PC-3 (cell line): Measurements from ENCODE around the gene PSMG3. TPM values are rescaled to one million over a fixed set of nuclear protein-coding genes. Genes with fewer than 3 reads are reported as not detected.

ENCODE experiments used
- ATAC-seq: fragments of 200-7000 bp; cut with Tn5 transposase; 2 replicates; pipeline ENCODE4 v1.9.1; 2020; ENCODE audit warnings: mild to moderate bottlenecking, moderate library complexity
- BruUV-seq: library from RNA; stranded (reverse); fragments of 400-500 nt; replicated peaks from 2 replicates; lab custom pipeline; 2021; lab: Mats Ljungman, UMichigan
- CTCF ChIA-PET: fragments of 300-600 bp; sonication (Branson Sonifier 250); formaldehyde crosslinking; loops from one replicate; lab custom pipeline; 2022; ENCODE audit warnings: antibody characterized with exemption; lab: Charles Lee
- POLR2A ChIA-PET: fragments of 300-600 bp; sonication (Branson Sonifier 250); formaldehyde crosslinking; loops from one replicate; lab custom pipeline; 2022; ENCODE audit warnings: antibody characterized with exemption; ENCODE audit not compliant: unreplicated experiment; lab: Charles Lee
- DNase-seq: peaks from one replicate; pipeline ENCODE4 v3.0.0-alpha.2; 2015
- H2AFZ ChIP-seq: fragments of 300-600 bp; sonication (generic); 2 replicates; pipeline ENCODE4 v1.6.0; 2016; ENCODE audit warnings: antibody characterized with exemption, low read length
- H3F3A ChIP-seq: fragments of 300-600 bp; sonication (generic); one replicate; pipeline ENCODE4 v1.6.0; 2017; ENCODE audit warnings: antibody characterized with exemption, low read length, control low read depth, mild to moderate bottlenecking; ENCODE audit not compliant: unreplicated experiment
- H3K27ac ChIP-seq: fragments of 300-600 bp; sonication (generic); 2 replicates; pipeline ENCODE4 v1.5.1; 2016; ENCODE audit warnings: mild to moderate bottlenecking, low read length
- H3K27me3 ChIP-seq: fragments of 300-600 bp; sonication (generic); 2 replicates; pipeline ENCODE4 v1.6.1; 2016; ENCODE audit warnings: low read length, mixed read lengths
- H3K36me3 ChIP-seq: fragments of 300-600 bp; sonication (generic); 2 replicates; pipeline ENCODE4 v1.6.1; 2016; ENCODE audit warnings: low read depth, mixed run types, low read length, mixed read lengths
- H3K4me1 ChIP-seq: fragments of 300-600 bp; sonication (generic); 2 replicates; pipeline ENCODE4 v1.5.1; 2016; ENCODE audit warnings: low read length; ENCODE audit not compliant: insufficient read depth
- H3K4me2 ChIP-seq: fragments of 300-600 bp; sonication (generic); 2 replicates; pipeline ENCODE4 v1.6.0; 2016; ENCODE audit warnings: low read length
- H3K4me3 ChIP-seq: fragments of 300-600 bp; sonication (generic); 2 replicates; pipeline ENCODE4 v1.5.1; 2016; ENCODE audit warnings: mild to moderate bottlenecking, low read length, mixed read lengths
- H3K79me2 ChIP-seq: fragments of 300-600 bp; sonication (generic); 2 replicates; pipeline ENCODE4 v1.6.1; 2017; ENCODE audit warnings: low read length, mixed read lengths
- H3K9ac ChIP-seq: fragments of 300-600 bp; sonication (generic); 2 replicates; pipeline ENCODE4 v1.6.0; 2016; ENCODE audit warnings: mild to moderate bottlenecking, low read length
- H3K9me2 ChIP-seq: fragments of 300-600 bp; sonication (generic); replicated peaks from 2 replicates; pipeline ENCODE4 v1.6.1; 2016; ENCODE audit warnings: mixed run types, low read length, mixed read lengths
- H3K9me3 ChIP-seq: fragments of 300-600 bp; sonication (generic); 2 replicates; pipeline ENCODE4 v1.6.1; 2016; ENCODE audit warnings: low read length, mixed read lengths
- H4K20me1 ChIP-seq: fragments of 300-600 bp; sonication (generic); 2 replicates; pipeline ENCODE4 v1.6.1; 2016; ENCODE audit warnings: low read length, mixed read lengths
- CTCF ChIP-seq: fragments of 300-600 bp; sonication (generic); conservative IDR thresholded peaks from 2 replicates; pipeline ENCODE4 v1.5.1; 2017; ENCODE audit warnings: antibody characterized with exemption, low read depth, mild to moderate bottlenecking, low read length
- EZH2 ChIP-seq: fragments of 300-600 bp; sonication (generic); IDR thresholded peaks from one replicate; pipeline ENCODE4 v1.6.1; 2017; ENCODE audit warnings: antibody characterized with exemption, mild to moderate bottlenecking, low read length; ENCODE audit not compliant: unreplicated experiment
- EZH2phosphoT487 ChIP-seq: fragments of 300-600 bp; sonication (generic); IDR thresholded peaks from 2 replicates; pipeline ENCODE4 v1.6.1; 2018; ENCODE audit warnings: mild to moderate bottlenecking, antibody characterized with exemption, low read length, borderline replicate concordance
- intact Hi-C: fragments of 100-400 bp; cut with micrococcal nuclease; formaldehyde crosslinking; loops from 2 replicates; pipeline ENCODE4 v1.9.0; 2023
- total RNA-seq: library from RNA; depleted of rRNA; stranded (reverse); fragments of >200 nt; gene quantifications from 2 replicates; pipeline ENCODE4 v1.2.3, GENCODE V29; 2014

Gene PSMG3
- total RNA-seq, 1 experiment from 2014 or later: 133 TPM

GRCh38 chr7:1533255-1533546, 36.6 kb downstream of the PSMG3 start:
- Histone ChIP-seq H2AFZ (no peak overlapping the region), H3K4me2 (peak overlapping the region; percentile 86), H4K20me1 (peaks cover 8% of the 10 kb centered on the region; the same call in 1 of the 2 replicates), H3K4me1 (peaks cover 36% of the 10 kb centered on the region), H3K9ac (peak overlapping the region; percentile 91), H3K4me3 (peak overlapping the region; percentile 66), H3K9me3 (no peaks in the 10 kb centered on the region), H3K27ac (peak overlapping the region; percentile 97), H3K27me3 (no peaks in the 10 kb centered on the region), H3K79me2 (peaks cover 68% of the 10 kb centered on the region), H3K36me3 (no peaks in the 10 kb centered on the region; the same call in 1 of the 2 replicates), H3F3A (peaks cover 7% of the 10 kb centered on the region), H3K9me2 (no peaks in the 10 kb centered on the region)
- intact Hi-C loops: loop anchor here (1.0 to 2.0 kb wide), 3 partner anchors 23 to 34 kb away; partner anchors contain the start of gene TMEM184A
- no peak for ATAC-seq
- BruUV-seq: TSS peak; percentile 27
- DNase-seq: no peak
- TF ChIP-seq EZH2 (no peak), EZH2phosphoT487 (no peak), CTCF (no peak)
- CTCF ChIA-PET: interaction anchor here (1.4 kb wide), 1 partner anchor 23 kb away, joined by 4 read pairs; the partner anchor contains the start of gene TMEM184A
- POLR2A ChIA-PET: interaction anchor here (1.2 to 1.3 kb wide), 2 partner anchors 22 to 23 kb away, joined by 3 to 6 read pairs; partner anchors contain the start of gene TMEM184A

GRCh38 chr7:1532456-1533254, 37.2 kb downstream of the PSMG3 start:
- Histone ChIP-seq H3K36me3 (no peaks in the 10 kb centered on the region; the same call in 1 of the 2 replicates), H3K4me2 (peak overlapping the region; percentile 96), H3K9me3 (no peaks in the 10 kb centered on the region), H2AFZ (no peak overlapping the region), H3K9me2 (no peaks in the 10 kb centered on the region), H3F3A (peaks cover 7% of the 10 kb centered on the region), H3K27ac (peak overlapping the region; percentile 97), H4K20me1 (peaks cover 8% of the 10 kb centered on the region; the same call in 1 of the 2 replicates), H3K79me2 (peaks cover 63% of the 10 kb centered on the region), H3K9ac (peak overlapping the region; percentile 91), H3K4me1 (peaks cover 32% of the 10 kb centered on the region), H3K27me3 (no peaks in the 10 kb centered on the region), H3K4me3 (peak overlapping the region; percentile 88)
- ATAC-seq (peak; percentile 52), DNase-seq (peak; percentile 97)
- intact Hi-C loops: loop anchor here (1.0 to 2.0 kb wide), 3 partner anchors 24 to 35 kb away; partner anchors contain the start of gene TMEM184A
- TF ChIP-seq CTCF (no peak), EZH2phosphoT487 (no peak), EZH2 (no peak)
- CTCF ChIA-PET: interaction anchor here (1.0 to 1.4 kb wide), 2 partner anchors 19 to 23 kb away, joined by 3 to 4 read pairs; partner anchors contain the start of gene TMEM184A
- BruUV-seq: TSS peak; percentile 95
- POLR2A ChIA-PET: interaction anchor here (0.5 to 1.8 kb wide), 4 partner anchors 22 to 372 kb away, joined by 3 to 8 read pairs (median 4); partner anchors contain the start of gene TMEM184A
